Stimulated activated CD4-positive, alpha-beta T cell treated with anti-CD3 and anti-CD28 coated beads, TNF-alpha, amount 100 ng/mL, for 1 hour (primary cell): ENCODE results near the gene TPGS1.
"Not testable (repeated sequence)": the region's sequence is repeated elsewhere in the genome, so short reads cannot be mapped to it uniquely, and the experiment has no call there.

Source experiments
- DNase-seq, 3 donors: peaks; one replicate each; pipeline ENCODE4 v3.0.0-alpha.2; 2020; ENCODE audit warnings: low read depth in 3 of 3, low spot score in 1 of 3

Gene TPGS1

DNA sequence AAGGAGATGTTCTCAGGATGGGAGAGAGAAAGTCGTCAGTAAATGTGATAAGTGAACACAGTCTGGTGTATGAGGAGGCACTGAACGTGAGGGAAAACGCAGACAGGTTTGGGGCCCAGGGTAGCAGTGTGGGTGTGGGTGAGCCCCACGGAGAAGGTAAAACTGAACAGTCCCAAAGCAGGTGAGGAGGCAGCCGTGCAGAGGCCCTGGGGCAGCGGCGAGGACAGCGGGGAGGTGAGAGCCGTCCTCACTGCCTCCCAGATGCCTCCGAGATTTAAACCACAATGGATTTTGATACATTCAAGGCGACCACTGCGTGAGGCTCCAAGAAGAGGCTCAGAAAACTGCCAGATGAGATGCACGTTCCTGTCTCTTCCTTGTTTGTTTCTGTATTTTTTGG is 31.9 kb upstream of the TPGS1 start:
- DNase-seq, result no peak

GRCh38 chr19:478236-478903 is 28.9 kb upstream of the TPGS1 start:
- DNase-seq, result no peak

- no peak for DNase-seq
These were observed 28.3 kb upstream of the TPGS1 start for GRCh38 chr19:478976-479375.

DNA sequence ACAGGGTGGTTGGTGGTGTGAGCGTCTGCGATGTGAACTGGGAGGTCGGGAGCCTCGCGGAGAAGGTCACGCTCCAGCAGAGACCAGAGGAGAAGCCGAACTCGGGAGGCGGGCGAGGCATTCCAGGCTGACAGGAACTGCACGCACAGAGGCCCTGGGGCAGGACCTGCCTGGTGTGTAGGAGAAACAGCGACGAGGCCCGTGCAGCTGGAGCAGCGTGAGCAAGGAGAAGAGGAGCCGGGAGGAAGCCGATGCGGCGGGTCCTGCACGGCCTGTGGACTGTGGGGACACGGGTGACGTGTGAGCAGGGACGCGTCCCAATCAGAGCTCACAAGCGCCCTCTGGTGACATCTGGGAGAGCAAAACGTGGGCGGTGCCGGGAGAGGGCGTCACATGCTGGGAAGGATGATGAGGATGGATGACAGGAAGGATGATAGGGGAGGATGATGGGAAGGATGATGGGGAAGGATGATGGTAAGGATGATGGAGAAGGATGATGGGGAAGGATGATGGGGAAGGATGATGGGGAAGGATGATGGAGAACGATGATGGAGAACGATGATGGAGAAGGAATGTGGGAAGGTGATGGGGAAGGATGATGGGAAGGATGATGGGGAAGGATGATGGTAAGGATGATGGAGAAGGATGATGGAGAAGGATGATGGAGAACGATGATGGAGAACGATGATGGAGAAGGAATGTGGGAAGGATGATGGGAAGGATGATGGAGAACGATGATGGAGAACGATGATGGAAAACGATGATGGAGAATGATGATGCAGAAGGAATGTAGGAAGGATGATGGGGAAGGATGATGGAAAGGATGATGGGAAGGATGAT is 27.1 kb upstream of the TPGS1 start:
- no peak for DNase-seq

- not testable (repeated sequence) for DNase-seq
These were observed 26.2 kb upstream of the TPGS1 start for GRCh38 chr19:481100-481499.

DNA sequence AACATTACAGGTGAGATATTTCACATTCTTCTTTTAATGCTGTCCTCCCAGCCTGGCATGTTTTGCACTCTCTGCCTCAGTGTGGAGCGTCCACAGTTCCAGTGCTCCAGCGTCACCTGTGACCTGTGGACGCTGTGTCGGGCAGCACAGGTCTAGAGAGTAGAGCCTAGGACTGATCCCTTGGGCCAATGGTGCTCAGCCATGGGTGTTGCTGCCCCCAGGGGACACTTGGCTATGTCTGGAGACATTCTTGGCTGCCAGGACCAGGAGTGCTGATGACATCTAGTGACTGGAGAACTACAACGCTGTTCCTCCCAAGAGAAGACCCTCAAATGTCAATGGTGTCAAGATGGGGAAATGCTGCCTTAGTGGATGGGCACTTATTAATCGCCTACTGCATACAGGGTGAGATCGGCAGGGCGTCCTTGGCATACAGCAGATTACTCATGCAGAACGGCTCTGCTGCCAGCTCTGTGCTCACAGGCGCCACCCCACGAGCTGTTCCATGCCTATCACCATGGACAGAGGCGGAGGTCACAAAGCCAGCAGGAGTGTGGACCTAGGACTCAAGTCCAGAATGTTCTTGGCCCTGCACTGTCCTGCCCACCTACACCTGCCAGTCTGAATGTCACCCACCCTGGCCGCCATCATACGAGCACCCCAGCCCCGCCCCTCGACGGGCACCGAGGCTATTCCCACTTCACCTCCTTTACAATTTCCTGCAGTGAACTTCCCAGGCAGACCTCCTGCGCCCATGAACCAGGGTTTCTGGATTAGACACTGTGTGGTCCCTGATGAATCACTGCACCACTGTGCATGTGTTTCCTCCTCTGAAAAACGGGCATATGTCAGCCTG is 24.9 kb upstream of the TPGS1 start:
- DNase-seq, result no peak

- DNase-seq, result no peak
These were observed 23.8 kb upstream of the TPGS1 start for GRCh38 chr19:483332-484072.

- DNase-seq, result no peak
These were observed 22.8 kb upstream of the TPGS1 start for GRCh38 chr19:484494-484893.

GRCh38 chr19:485077-485476 is 22.2 kb upstream of the TPGS1 start:
- DNase-seq, result no peak

DNA sequence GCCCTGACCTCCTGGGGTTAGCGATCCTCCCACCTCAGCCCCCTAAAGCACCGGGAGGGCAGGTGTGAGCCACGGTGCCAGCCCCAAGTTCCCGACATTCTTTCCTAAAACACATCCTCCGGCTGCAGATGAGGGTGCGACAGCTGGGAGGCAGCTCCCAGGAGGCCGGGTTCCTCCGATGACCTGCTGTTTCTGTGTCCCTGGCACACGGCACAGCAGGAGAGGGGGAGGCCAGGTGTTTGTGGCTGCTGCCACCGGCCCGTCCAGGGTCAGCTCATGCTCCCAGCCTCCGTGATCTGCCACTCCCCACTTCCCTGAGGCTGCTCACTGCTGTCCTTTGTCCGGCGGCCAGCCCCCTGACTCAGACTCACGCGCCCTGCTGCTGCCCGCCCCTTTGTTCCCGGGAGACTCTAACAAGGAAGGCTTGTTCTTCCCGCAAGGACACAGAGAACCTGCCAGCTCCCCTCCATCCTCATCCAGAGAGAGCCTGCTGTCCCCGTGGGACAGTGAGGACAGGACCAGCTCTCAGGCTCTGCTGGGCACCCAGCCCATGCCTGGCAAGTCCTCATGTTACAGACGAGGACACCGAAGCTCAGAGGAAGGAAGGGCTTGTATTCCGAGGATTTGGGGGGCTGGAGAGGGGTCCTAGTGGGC is 21.6 kb upstream of the TPGS1 start:
- no peak for DNase-seq

GRCh38 chr19:488505-489417 is 18.5 kb upstream of the TPGS1 start:
- DNase-seq, result peak; percentile 79 to 89 (median 85)

DNA sequence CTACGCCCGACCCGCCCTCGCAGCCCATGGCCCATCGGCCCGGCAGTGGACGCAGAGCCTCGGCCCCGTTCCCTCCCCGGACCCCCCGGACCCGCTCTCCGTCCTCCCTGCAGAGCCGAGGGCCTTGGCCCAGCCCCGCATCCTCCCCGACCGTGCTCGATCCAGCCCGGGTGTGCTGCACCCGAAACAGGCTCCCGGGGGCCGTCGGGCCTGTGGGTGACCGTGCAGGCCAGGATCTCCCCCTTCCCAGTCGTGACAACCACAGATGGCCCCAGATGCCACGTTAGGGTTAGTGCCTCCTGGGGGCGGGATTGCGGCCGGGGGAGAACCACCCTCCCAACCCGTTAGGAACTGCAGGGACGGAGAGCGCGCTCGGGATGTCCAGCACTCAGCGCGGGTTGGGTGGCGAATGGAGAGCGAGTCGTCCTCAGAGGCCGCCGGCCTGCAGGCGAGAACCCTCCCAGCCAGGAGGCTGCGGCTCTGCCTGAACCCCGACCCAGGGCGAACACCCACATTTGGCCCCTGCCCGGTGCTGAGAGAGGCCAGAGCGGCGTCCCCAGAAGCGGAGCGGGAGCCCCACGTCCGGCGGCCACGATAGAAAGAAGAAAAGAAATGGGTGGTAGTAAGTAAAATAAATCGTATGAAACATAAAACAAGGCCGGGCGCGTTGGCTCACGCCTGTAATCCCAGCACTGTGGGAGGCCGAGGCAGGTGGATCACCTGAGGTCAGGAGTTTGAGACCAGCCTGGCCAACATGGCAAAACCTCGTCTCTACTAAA is 17.7 kb upstream of the TPGS1 start:
- no peak for DNase-seq

DNA sequence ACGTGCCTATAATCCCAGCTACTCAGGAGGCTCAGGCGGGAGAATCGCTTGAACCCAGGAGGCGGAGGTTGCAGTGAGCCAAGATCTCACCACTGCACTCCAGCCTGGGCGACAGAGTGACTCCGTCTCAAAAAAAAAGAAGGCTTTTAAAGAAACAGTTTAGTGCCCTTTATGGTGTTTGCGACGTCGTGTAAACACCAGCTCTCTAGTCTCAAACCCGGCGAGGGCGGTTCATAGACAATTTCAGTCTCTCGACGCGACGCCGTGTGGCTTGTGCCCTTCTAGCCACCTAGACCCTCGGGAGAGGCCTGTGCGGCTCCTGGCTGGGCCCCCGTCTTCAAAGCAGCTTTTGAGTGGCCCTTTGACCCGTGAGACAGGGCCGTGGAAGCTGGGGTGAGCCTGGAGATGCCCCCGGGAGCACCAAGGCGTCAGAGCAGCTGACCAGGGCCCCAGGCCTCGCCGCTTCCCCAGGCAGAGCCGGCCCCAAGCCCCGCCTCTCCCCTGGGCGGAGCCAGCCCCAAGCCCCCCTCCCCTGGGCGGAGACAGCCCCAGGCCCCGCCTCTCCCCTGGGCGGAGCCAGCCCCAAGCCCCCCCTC is 16.1 kb upstream of the TPGS1 start:
- DNase-seq, result no peak

- DNase-seq, result no peak
These were observed 15.2 kb upstream of the TPGS1 start for GRCh38 chr19:492091-492531.

DNA sequence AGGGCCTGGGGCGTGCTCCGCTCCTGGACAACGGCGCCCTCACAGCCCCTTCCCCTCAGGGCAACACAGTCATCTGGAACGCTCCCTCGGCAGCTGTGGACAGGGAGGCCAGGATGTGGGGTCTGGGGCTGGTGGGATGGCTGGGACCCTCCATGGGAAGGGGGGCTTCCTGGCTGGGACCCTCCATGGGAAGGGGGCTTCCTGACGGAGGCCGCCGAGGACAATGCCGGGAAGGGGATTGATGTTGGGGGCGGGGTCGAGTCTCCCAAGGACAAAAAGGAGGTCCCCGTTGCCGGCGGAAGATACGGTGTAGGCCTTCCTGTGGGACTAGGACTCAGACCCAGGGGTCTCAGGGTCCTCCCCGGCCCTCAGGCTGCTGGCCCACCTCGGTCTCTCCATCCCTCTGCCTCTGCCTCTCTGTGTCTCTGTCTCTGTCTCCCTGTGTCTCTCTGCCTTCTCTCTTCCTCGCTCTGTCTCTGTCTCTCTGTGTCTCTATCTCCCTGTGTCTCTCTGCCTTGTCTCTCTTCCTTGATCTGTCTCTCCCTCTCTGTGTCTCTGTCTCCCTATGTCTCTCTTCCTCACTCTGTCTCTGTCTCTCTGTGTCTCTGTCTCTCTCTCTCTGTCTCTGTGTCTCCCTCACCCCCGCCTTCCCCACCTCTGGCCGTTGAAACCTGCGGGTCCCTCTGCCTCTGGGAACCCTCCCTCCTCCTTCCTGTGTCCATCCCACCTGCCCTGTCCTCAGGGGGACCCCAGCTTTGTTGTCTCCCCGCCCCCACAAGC is 13.7 kb upstream of the TPGS1 start:
- DNase-seq, result no peak

DNA sequence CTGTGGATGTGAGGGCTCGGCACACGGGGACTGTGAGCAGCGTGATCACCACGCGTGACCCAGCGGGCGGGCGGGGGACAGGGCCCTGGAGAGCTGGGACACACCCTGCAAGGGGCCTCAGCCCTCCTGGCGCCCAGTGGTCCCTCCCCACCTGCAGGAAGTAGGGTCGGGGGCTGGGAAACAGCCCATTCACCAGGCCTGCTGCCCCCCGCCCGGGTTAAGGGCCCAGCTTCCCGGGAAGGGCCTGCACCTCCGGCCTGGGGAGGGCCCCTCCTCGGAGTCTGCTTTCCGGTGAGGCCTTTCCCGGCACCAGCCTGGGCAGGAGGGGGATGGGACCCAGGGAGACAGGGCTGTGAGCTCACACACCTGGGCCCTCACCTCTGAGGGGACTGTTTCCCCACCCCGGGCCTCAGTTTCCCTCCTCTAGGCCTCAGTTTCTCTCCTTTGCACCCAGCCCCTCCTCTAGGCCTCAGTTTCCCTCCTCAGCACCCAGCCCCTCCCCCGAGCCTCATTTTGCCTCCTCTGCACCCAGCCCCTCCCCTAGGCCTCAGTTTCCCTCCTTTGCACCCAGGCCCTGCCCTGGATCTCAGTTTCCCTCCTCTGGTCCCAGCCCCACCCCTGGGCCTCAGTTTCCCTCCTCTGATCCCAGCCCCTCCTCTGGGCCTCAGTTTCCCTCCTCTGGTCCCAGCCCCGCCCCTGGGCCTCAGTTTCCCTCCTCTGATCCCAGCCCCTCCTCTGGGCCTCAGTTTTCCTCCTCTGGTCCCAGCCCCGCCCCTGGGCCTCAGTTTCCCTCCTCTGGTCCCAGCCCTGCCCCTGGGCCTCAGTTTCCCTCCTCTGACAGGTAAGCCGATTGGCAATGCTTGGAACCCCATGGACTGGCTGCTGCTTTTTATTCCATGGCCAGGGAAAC is 12.9 kb upstream of the TPGS1 start:
- DNase-seq, result no peak

- DNase-seq, result no peak
These were observed 12.3 kb upstream of the TPGS1 start for GRCh38 chr19:495081-495401.
